GM12878 (cell line): Measurements from ENCODE around the gene EHD4. TPM values are rescaled to one million over a fixed set of nuclear protein-coding genes. Genes with fewer than 3 reads are reported as not detected.

ENCODE experiments used
- ATAC-seq: fragments of 200-7000 bp; cut with Tn5 transposase; 3 replicates; pipeline ENCODE4 v1.9.1; 2020; ENCODE audit warnings: mild to moderate bottlenecking, moderate library complexity
- BruUV-seq: library from RNA; stranded (reverse); fragments of 400-500 nt; replicated peaks from 2 replicates; lab custom pipeline; 2021; lab: Mats Ljungman, UMichigan
- CTCF ChIA-PET: fragments of 300-600 bp; sonication (Branson Sonifier 250); formaldehyde crosslinking; extraction: SDS; loops from one replicate; lab custom pipeline; 2021; ENCODE audit warnings: inconsistent platforms; lab: Yijun Ruan, JAX
- POLR2A ChIA-PET: fragments of 350-600 bp; formaldehyde crosslinking; extraction: SDS; loops from one replicate; lab custom pipeline; 2021; ENCODE audit warnings: inconsistent platforms; lab: Charles Lee
- RAD21 ChIA-PET: fragments of 300-600 bp; sonication (Branson Sonifier 250); formaldehyde crosslinking; loops from one replicate; lab custom pipeline; 2023; ENCODE audit warnings: antibody characterized with exemption; ENCODE audit not compliant: unreplicated experiment; lab: Charles Lee
- SMC1A ChIA-PET: fragments of 300-600 bp; sonication (Branson Sonifier 250); formaldehyde crosslinking; loops from one replicate; lab custom pipeline; 2023; ENCODE audit not compliant: unreplicated experiment, uncharacterized antibody; lab: Charles Lee
- DNase-seq: peaks from one replicate; pipeline ENCODE4 v3.0.0-alpha.2; 2011; ENCODE audit warnings: low read depth, low spot score
- FAIRE-seq: peaks from 3 replicates; lab custom pipeline; 2011; peaks lifted over from hg19 to GRCh38; lab: Jason Lieb, UNC
- H2AFZ ChIP-seq: 2 replicates; pipeline ENCODE4 v1.6.0; 2011; ENCODE audit warnings: low read depth, low read length, control low read depth; ENCODE audit not compliant: control insufficient read depth
- H3K27ac ChIP-seq: 2 replicates; pipeline ENCODE4 v1.5.1; 2011; ENCODE audit warnings: control low read depth; ENCODE audit not compliant: control insufficient read depth, insufficient read depth
- H3K27me3 ChIP-seq, 2 experiments: replicated peaks in 1 of 2; 2 replicates each; pipeline versions ENCODE4 v1.6.0 to v1.6.1; 2011; ENCODE audit warnings: low read length in 1 of 2; ENCODE audit not compliant: control insufficient read depth in 2 of 2, insufficient read depth in 2 of 2
- H3K36me3 ChIP-seq, 2 experiments: 2 replicates each; pipeline ENCODE4 v1.5.1; 2011; ENCODE audit warnings: low read length in 1 of 2; ENCODE audit not compliant: control insufficient read depth in 2 of 2, insufficient read depth in 2 of 2
- H3K4me1 ChIP-seq: 2 replicates; pipeline ENCODE4 v1.6.1; 2011; ENCODE audit warnings: mild to moderate bottlenecking, low read length, moderate library complexity, mixed read lengths; ENCODE audit not compliant: control insufficient read depth, insufficient read depth
- H3K4me2 ChIP-seq: 2 replicates; pipeline ENCODE4 v1.6.0; 2011; ENCODE audit warnings: control low read depth; ENCODE audit not compliant: control insufficient read depth, insufficient read depth
- H3K4me3 ChIP-seq: fragments of 200-600 bp; sonication (generic); 2 replicates; pipeline ENCODE4 v1.5.1; 2016
- H3K79me2 ChIP-seq: 2 replicates; pipeline ENCODE4 v1.6.0; 2011; ENCODE audit warnings: low read length; ENCODE audit not compliant: control insufficient read depth, insufficient read depth
- H3K9ac ChIP-seq: 2 replicates; pipeline ENCODE4 v1.8.0; 2011; ENCODE audit warnings: low read length, control low read depth, mixed read lengths; ENCODE audit not compliant: control insufficient read depth, insufficient read depth
- H3K9me3 ChIP-seq: replicated peaks from 3 replicates; pipeline ENCODE4 v1.5.1; 2011; ENCODE audit warnings: mild to moderate bottlenecking, low read length; ENCODE audit not compliant: control insufficient read depth, insufficient read depth
- H4K20me1 ChIP-seq: 2 replicates; pipeline ENCODE4 v1.6.0; 2011; ENCODE audit not compliant: control insufficient read depth, insufficient read depth
- CHD2 ChIP-seq: IDR thresholded peaks from 2 replicates; pipeline ENCODE4 v1.6.1; 2011; ENCODE audit warnings: low read depth, low read length, improper control_type of control experiment, borderline replicate concordance
- FOXK2 ChIP-seq: fragments of 450-650 bp; IDR thresholded peaks from 2 replicates; pipeline ENCODE4 v1.6.1; 2017; ENCODE audit warnings: mild to moderate bottlenecking, moderate library complexity
- JUNB ChIP-seq: IDR thresholded peaks from 2 replicates; pipeline ENCODE4 v1.6.1; 2016; ENCODE audit warnings: antibody characterized with exemption, mild to moderate bottlenecking
- MEF2A ChIP-seq: IDR thresholded peaks from 2 replicates; pipeline ENCODE4 v1.6.1; 2011; ENCODE audit warnings: low read depth, mild to moderate bottlenecking, low read length, moderate library complexity; ENCODE audit not compliant: insufficient read depth
- MEF2B ChIP-seq: fragments of 450-650 bp; IDR thresholded peaks from 2 replicates; pipeline ENCODE4 v1.6.1; 2018; ENCODE audit warnings: mild to moderate bottlenecking, moderate library complexity; ENCODE audit not compliant: partially characterized antibody, poor library complexity, severe bottlenecking
- NBN ChIP-seq: fragments of 450-650 bp; IDR thresholded peaks from 2 replicates; pipeline ENCODE4 v1.6.1; 2016
- SIN3A ChIP-seq: IDR thresholded peaks from 2 replicates; pipeline ENCODE4 v1.6.1; 2012; ENCODE audit warnings: low read depth, low read length, improper control_type of control experiment
- YBX1 ChIP-seq: fragments of 450-650 bp; IDR thresholded peaks from 2 replicates; pipeline ENCODE4 v1.6.1; 2016; ENCODE audit warnings: antibody characterized with exemption
- WGBS: methylation state at CpG from one replicate; pipeline ENCODE4 v1.1.6; 2016; ENCODE audit warnings: low lambda C conversion rate; ENCODE audit not compliant: insufficient replicate concordance, insufficient coverage; ENCODE audit errors: missing lambda C conversion rate; 5-methylcytosine and 5-hydroxymethylcytosine counted together
- in situ Hi-C: fragments of 300-500 bp; cut with MboI; formaldehyde crosslinking; loops from 9 replicates; pipeline ENCODE4 v1.14.3; 2018; ENCODE audit warnings: mixed read lengths
- intact Hi-C: fragments of 100-400 bp; cut with micrococcal nuclease; formaldehyde crosslinking; loops from one replicate; pipeline ENCODE4 v1.14.2; 2022; ENCODE audit not compliant: unreplicated experiment
- polyA plus RNA-seq, 11 experiments: library from polyadenylated mRNA; depleted of rRNA in 4 of 11; unstranded in 6 of 11; stranded (reverse) in 5 of 11; fragments of >200 nt; fragmentation: Nextera tagmentation in 4 of 11; fragmentation: Illumina TruSeq in 1 of 11; extraction: Ambion mirVana in 4 of 11; extraction: Trizol in 1 of 11; gene quantifications; 1 replicate in 1 of 11; 2 replicates in 10 of 11; pipeline versions ENCODE4 v1.2.1 to v1.2.3, GENCODE V29; 2011 to 2016; ENCODE audit warnings: inconsistent platforms in 2 of 11, missing spikeins in 2 of 11, low read depth in 1 of 11
- total RNA-seq, 4 experiments: library from RNA; depleted of rRNA in 3 of 4; stranded (reverse); fragments of >200 nt in 3 of 4; fragmentation: Illumina TruSeq in 1 of 4; extraction: Trizol in 1 of 4; gene quantifications; 2 replicates each; pipeline versions ENCODE4 v1.2.1 to v1.2.3, GENCODE V29; 2013 to 2021
- TF ChIP-seq, protein P1 (sequence below): IDR thresholded peaks from 2 replicates; pipeline ENCODE4 v1.6.1; 2012; ENCODE audit warnings: improper control_type of control experiment, low read depth, low read length; ENCODE audit not compliant: insufficient replicate concordance

EHD4 gene
- total and polyA plus RNA-seq, 10 of the 15 experiments (the other 5 are each of a cell fraction or from before 2014, with no cell fraction given) = 4.2 to 62.9 (median 44.7) TPM

DNA sequence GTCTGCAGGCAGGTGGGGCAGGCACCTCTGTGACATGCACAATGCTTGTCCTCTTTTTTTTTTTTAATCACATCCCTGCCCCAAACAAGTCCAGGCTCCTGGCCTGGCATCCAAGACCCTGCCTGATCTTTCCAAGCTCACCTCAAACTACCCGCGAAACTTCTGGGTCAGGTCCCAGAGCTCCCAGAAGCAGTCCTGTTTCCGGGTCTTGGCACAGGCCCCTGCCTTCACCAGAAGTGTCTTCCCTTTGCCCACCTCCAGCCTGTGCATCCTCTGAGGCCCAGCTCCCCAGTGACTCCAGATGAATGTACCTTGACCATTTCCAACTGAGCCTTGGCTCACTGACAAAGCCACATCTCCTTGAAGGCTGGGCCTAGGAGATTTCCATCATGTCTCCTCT, 25.5 kb upstream of the EHD4 start (continued):
- TF ChIP-seq, protein P1, sequence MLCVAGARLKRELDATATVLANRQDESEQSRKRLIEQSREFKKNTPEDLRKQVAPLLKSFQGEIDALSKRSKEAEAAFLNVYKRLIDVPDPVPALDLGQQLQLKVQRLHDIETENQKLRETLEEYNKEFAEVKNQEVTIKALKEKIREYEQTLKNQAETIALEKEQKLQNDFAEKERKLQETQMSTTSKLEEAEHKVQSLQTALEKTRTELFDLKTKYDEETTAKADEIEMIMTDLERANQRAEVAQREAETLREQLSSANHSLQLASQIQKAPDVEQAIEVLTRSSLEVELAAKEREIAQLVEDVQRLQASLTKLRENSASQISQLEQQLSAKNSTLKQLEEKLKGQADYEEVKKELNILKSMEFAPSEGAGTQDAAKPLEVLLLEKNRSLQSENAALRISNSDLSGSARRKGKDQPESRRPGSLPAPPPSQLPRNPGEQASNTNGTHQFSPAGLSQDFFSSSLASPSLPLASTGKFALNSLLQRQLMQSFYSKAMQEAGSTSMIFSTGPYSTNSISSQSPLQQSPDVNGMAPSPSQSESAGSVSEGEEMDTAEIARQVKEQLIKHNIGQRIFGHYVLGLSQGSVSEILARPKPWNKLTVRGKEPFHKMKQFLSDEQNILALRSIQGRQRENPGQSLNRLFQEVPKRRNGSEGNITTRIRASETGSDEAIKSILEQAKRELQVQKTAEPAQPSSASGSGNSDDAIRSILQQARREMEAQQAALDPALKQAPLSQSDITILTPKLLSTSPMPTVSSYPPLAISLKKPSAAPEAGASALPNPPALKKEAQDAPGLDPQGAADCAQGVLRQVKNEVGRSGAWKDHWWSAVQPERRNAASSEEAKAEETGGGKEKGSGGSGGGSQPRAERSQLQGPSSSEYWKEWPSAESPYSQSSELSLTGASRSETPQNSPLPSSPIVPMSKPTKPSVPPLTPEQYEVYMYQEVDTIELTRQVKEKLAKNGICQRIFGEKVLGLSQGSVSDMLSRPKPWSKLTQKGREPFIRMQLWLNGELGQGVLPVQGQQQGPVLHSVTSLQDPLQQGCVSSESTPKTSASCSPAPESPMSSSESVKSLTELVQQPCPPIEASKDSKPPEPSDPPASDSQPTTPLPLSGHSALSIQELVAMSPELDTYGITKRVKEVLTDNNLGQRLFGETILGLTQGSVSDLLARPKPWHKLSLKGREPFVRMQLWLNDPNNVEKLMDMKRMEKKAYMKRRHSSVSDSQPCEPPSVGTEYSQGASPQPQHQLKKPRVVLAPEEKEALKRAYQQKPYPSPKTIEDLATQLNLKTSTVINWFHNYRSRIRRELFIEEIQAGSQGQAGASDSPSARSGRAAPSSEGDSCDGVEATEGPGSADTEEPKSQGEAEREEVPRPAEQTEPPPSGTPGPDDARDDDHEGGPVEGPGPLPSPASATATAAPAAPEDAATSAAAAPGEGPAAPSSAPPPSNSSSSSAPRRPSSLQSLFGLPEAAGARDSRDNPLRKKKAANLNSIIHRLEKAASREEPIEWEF = no peak
- TF ChIP-seq NBN (no peak), SIN3A (no peak), MEF2B (no peak), YBX1 (no peak)
- TF ChIP-seq, all 136 proteins: peak for 0

- RAD21 ChIA-PET = no interaction called here
- no TSS peak for BruUV-seq
- no peaks in the 10 kb centered on the region for H3K36me3 ChIP-seq
- POLR2A ChIA-PET = interaction anchor here (0.6 kb wide), 1 partner anchor 28 kb away, joined by 3 read pairs; no protein-coding TSS in a partner anchor
- DNase-seq (no peak), FAIRE-seq (no peak), ATAC-seq (no peak)
- no peaks in the 10 kb centered on the region for H3K9me3 ChIP-seq
- in situ Hi-C loops = no loop called here
- H2AFZ ChIP-seq = no peak overlapping the region
- no peak overlapping the region for H3K9ac ChIP-seq
- SMC1A ChIA-PET = interaction anchor here (1.6 kb wide), 1 partner anchor 17 kb away, joined by 7 read pairs; no protein-coding TSS in a partner anchor
- H4K20me1 ChIP-seq = no peaks in the 10 kb centered on the region
- WGBS = 44% methylated on average over 13 of the region's 13 CpGs
- intact Hi-C loops = no loop called here
- H3K4me3 ChIP-seq = no peak overlapping the region
- no peak overlapping the region for H3K4me2 ChIP-seq
- CTCF ChIA-PET = interaction anchor here (0.7 to 5.6 kb wide), 7 partner anchors 7 to 87 kb away, joined by 3 to 26 read pairs (median 5); no protein-coding TSS in a partner anchor
- no peak for TF ChIP-seq JUNB
- TF ChIP-seq CHD2 = no peak
- no peak for TF ChIP-seq FOXK2
- TF ChIP-seq MEF2A = no peak
- no peaks in the 10 kb centered on the region for H3K79me2 ChIP-seq
- no peaks in the 10 kb centered on the region for H3K27me3 ChIP-seq
- H3K27ac ChIP-seq = no peak overlapping the region
- no peaks in the 10 kb centered on the region for H3K4me1 ChIP-seq
Measured at GRCh38 chr15:41996921-41997592, 24.7 kb upstream of the EHD4 start.
